Measurements from ENCODE around the gene RGS17.
A peak's percentile ranks its signal among the peaks of the same experiment; 100 is the strongest.
"Not testable (repeated sequence)": the region's sequence is repeated elsewhere in the genome, so short reads cannot be mapped to it uniquely, and the experiment has no call there.

RGS17 gene

GRCh38 chr6:153028286-153028685, 102.8 kb downstream of the RGS17 start:
- H3K9me3 Mint-ChIP-seq: no peaks in the 10 kb centered on the region
- peaks cover 4% of the 10 kb centered on the region for H3K27me3 Mint-ChIP-seq
- intact Hi-C loops (cut with micrococcal nuclease): no loop called here
- H3K36me3 Mint-ChIP-seq (ENCODE audit: low read depth): no peaks in the 10 kb centered on the region
- H3K4me3 Mint-ChIP-seq: no peak overlapping the region
- peaks cover 9% of the 10 kb centered on the region for H3K4me1 Mint-ChIP-seq (ENCODE audit: low read depth)
- H3K27ac Mint-ChIP-seq: no peak overlapping the region

DNA sequence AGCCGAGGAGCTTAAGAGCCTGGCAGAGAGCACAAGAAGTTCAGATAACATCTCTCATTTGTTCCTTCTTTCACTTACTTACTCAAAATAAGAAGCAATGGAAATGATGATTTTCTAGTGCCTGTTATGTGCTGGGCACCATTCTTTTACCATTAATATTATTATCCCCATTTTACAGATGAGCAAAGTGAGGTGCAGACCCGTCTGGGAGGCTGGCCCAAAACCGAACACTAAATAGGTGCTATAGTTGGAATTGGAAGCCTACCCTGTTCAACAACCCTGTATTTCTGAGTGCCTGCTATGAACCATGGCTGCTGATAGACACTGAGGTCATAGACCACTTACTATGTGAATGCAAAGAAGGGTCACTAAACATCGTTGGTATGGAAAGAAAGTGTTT, 103.6 kb downstream of the RGS17 start:
- Mint-ChIP-seq H3K9me3 (no peaks in the 10 kb centered on the region), H3K27me3 (peaks cover 6% of the 10 kb centered on the region), H3K27ac (no peak overlapping the region), H3K4me1 (ENCODE audit: low read depth) (peaks cover 9% of the 10 kb centered on the region), H3K4me3 (no peak overlapping the region), H3K36me3 (ENCODE audit: low read depth) (no peaks in the 10 kb centered on the region)
- intact Hi-C loops (cut with micrococcal nuclease): no loop called here

- H3K4me3 Mint-ChIP-seq: no peak overlapping the region
- no peak overlapping the region for H3K27ac Mint-ChIP-seq
- no peaks in the 10 kb centered on the region for H3K36me3 Mint-ChIP-seq (ENCODE audit: low read depth)
- intact Hi-C loops (cut with micrococcal nuclease): loop anchor here (1.0 kb wide), 1 partner anchor 160 kb away; no protein-coding TSS in a partner anchor
- H3K27me3 Mint-ChIP-seq: peaks cover 6% of the 10 kb centered on the region
- H3K9me3 Mint-ChIP-seq: no peaks in the 10 kb centered on the region
- H3K4me1 Mint-ChIP-seq (ENCODE audit: low read depth): no peaks in the 10 kb centered on the region
These were observed 106.4 kb downstream of the RGS17 start for GRCh38 chr6:153024709-153025017.

DNA sequence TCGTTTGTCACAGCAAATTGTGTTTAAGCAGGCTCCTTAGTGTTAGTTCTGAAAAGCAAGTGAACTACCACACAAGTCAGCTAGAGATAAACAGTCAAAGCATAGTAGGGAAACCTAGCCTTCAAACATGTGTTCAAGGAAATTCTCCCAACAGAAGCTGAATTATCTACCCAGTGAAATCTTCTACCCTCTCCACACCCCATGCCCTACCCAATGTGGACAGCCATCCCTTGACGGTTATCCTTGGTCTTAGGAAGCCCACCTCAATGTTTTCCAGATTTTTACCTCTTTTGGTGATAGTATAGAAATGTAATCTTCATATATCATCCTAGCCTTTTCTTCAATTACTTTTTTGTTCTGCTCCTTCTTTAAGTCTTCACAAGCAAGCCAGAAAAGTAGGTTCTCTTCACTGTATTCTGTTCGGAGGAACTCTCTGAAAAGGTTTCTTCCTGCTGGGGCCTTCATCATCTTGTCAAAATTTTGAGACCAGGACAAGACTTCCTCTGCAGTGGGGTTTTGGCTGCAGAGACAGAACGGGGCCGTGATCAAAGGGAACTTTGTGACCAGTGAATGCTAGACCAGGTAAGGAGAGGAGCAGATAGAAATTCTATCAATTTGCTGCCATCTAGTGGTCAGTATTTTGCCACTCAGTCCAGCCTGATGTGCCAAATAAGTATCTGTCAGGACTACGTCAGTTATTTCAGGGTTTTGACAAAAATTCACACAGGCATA, 106.9 kb downstream of the RGS17 start:
- no peaks in the 10 kb centered on the region for H3K36me3 Mint-ChIP-seq (ENCODE audit: low read depth)

GRCh38 chr6:153018355-153018754, 112.7 kb downstream of the RGS17 start:
- Mint-ChIP-seq H3K9me3 (no peaks in the 10 kb centered on the region), H3K27ac (no peak overlapping the region), H3K27me3 (peaks cover 3% of the 10 kb centered on the region), H3K4me1 (ENCODE audit: low read depth) (no peaks in the 10 kb centered on the region), H3K4me3 (no peak overlapping the region), H3K36me3 (ENCODE audit: low read depth) (no peaks in the 10 kb centered on the region)
- intact Hi-C loops (cut with micrococcal nuclease): loop anchor here (5.0 kb wide), 1 partner anchor 56 kb away; no protein-coding TSS in a partner anchor

More for the DNA sequence above, 106.9 kb downstream of the RGS17 start:
- Mint-ChIP-seq H3K4me1 (ENCODE audit: low read depth) (no peaks in the 10 kb centered on the region), H3K9me3 (no peaks in the 10 kb centered on the region), H3K4me3 (no peak overlapping the region), H3K27me3 (peaks cover 6% of the 10 kb centered on the region), H3K27ac (no peak overlapping the region)
- intact Hi-C loops (cut with micrococcal nuclease): loop anchor here (1.0 kb wide), 1 partner anchor 160 kb away; no protein-coding TSS in a partner anchor

DNA sequence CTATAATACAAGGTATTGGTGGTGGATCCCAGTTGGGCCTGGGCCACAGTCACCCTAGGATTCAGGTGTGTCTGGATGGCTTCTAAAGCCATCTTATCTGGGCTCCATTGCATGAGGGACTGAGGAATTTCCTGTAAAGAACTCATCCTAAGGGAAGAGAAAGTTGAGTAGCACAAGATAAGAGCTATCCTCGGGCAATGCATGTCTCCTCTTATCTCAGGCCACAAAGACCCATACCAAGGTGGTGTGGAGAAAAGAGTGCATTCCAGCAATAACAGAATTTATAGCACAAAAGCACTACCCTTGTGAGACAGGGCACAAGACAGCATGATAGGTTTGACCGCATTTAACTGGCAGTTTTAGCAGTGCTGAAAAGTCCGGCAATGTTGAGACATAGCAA, 114.2 kb downstream of the RGS17 start:
- Mint-ChIP-seq H3K36me3 (ENCODE audit: low read depth) (no peaks in the 10 kb centered on the region), H3K27me3 (peaks cover 1% of the 10 kb centered on the region), H3K27ac (no peak overlapping the region), H3K9me3 (no peaks in the 10 kb centered on the region), H3K4me1 (ENCODE audit: low read depth) (no peaks in the 10 kb centered on the region), H3K4me3 (no peak overlapping the region)
- intact Hi-C loops (cut with micrococcal nuclease): loop anchor here (5.0 kb wide), 1 partner anchor 55 kb away; no protein-coding TSS in a partner anchor

DNA sequence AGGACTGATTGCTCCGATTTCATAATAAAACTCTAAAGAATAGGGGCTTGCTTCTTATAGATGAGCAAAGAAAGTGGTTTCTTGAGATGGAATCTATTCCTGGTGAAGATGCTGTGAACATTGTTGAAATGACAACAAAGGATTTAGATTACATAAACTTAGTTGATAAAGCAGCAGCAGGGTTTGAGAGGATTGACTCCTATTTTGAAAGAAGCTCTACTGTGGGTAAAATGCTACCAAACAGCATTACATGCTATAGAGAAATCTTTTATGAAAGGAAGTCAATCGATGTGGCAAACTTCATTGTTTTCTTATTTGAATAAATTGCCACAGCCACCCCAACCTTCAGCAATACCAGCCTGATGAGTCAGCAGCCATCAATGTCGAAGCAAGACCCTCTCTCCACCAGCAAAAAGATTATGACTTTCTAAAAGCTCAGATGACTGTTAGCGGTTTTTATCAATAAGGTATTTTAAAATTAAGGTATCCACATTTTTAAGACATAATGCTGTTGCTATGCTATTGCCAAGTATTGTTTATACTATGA, 115.9 kb downstream of the RGS17 start:
- Mint-ChIP-seq H3K9me3 (no peaks in the 10 kb centered on the region), H3K4me3 (no peak overlapping the region), H3K4me1 (ENCODE audit: low read depth) (no peaks in the 10 kb centered on the region), H3K36me3 (ENCODE audit: low read depth) (no peaks in the 10 kb centered on the region), H3K27ac (no peak overlapping the region), H3K27me3 (peaks cover 1% of the 10 kb centered on the region)
- intact Hi-C loops (cut with micrococcal nuclease): loop anchor here (5.0 kb wide), 1 partner anchor 53 kb away; no protein-coding TSS in a partner anchor

DNA sequence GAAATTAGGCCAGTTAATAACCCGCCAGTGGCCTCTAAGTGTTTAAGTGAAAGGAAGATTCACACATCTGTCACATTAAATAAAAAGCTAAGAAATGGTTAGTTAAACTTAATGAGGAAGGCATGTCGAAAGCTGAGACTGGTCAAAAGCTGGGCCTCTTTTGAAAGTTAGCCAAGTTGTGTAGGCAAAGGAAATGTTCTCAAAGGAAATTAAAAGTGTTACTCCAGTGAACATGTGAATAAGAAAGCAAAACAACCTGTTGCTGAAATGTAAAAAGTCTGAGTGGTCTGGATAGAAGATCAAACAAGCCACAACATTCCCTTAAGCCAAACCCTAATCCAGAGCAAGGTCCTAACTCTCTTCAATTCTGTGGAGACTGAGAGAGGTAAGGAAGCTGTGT, 117.6 kb downstream of the RGS17 start:
- peaks cover 1% of the 10 kb centered on the region for H3K27me3 Mint-ChIP-seq
- intact Hi-C loops (cut with micrococcal nuclease): no loop called here
- no peak overlapping the region for H3K4me3 Mint-ChIP-seq
- no peaks in the 10 kb centered on the region for H3K9me3 Mint-ChIP-seq
- no peak overlapping the region for H3K27ac Mint-ChIP-seq
- H3K4me1 Mint-ChIP-seq (ENCODE audit: low read depth): no peaks in the 10 kb centered on the region
- no peaks in the 10 kb centered on the region for H3K36me3 Mint-ChIP-seq (ENCODE audit: low read depth)

DNA sequence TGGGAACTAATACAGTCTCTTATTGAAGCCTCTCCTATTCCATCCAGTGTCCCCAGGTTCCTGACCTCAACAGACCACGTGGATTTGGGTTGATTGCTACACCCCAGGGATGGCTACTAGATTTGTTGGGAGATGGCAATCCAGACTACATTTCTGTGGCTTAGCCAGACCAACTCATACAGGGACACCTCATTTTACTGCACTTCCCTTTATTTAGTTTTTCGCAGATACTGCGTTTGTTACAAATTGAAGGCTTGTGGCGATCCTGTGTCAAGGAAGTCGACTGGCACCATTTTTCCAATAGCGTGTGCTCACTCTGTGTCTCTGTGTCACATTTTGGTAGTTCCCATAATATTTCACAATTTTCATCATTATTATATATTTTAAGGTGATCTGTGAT, 118.2 kb downstream of the RGS17 start:
- Mint-ChIP-seq H3K36me3 (ENCODE audit: low read depth) (no peaks in the 10 kb centered on the region), H3K27ac (no peak overlapping the region), H3K4me3 (no peak overlapping the region), H3K9me3 (no peaks in the 10 kb centered on the region), H3K4me1 (ENCODE audit: low read depth) (no peaks in the 10 kb centered on the region), H3K27me3 (peaks cover 1% of the 10 kb centered on the region)
- intact Hi-C loops (cut with micrococcal nuclease): no loop called here

DNA sequence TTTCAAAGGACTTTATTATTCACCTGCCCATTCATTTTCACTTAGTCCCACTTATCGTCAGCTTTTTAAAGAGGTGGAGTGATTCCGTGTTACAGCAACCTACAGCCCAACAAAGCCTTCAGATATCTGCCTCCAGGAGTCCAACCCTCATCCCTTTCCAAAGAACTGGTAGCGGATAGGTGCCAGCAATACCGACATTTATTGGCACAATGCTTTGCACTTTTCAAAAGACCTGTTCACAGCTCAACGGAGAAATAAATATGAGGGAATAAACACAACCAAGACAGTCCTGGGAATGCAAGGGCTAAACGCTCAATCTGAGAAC, 127.8 kb downstream of the RGS17 start:
- Mint-ChIP-seq H3K27ac (peak overlapping the region; percentile 93), H3K4me3 (peak overlapping the region; percentile 98)
- intact Hi-C loops (cut with micrococcal nuclease): loop anchor here (2.0 kb wide), 1 partner anchor 19 kb away; no protein-coding TSS in a partner anchor

GRCh38 chr6:153002613-153003365, 128.3 kb downstream of the RGS17 start, which contains the start of gene MTRF1L:
MTRF1L (minus strand) TSS chr6:153002709; CDS start chr6:153002685, 24 bp downstream.
- Mint-ChIP-seq H3K27me3 (no peaks in the 10 kb centered on the region), H3K9me3 (no peaks in the 10 kb centered on the region), H3K4me3 (peak within 1 kb of the TSS; percentile 98), H3K27ac (peak within 1 kb of the TSS; percentile 93), H3K36me3 (ENCODE audit: low read depth) (peaks cover 22% of the 10 kb centered on the region), H3K4me1 (ENCODE audit: low read depth) (peaks cover 33% of the 10 kb centered on the region)
- intact Hi-C loops (cut with micrococcal nuclease): loop anchor here (2.0 kb wide), 1 partner anchor 18 kb away; no protein-coding TSS in a partner anchor

More for the DNA sequence above, 127.8 kb downstream of the RGS17 start:
- H3K4me1 Mint-ChIP-seq (ENCODE audit: low read depth): peaks cover 33% of the 10 kb centered on the region
- no peaks in the 10 kb centered on the region for H3K27me3 Mint-ChIP-seq
- no peaks in the 10 kb centered on the region for H3K9me3 Mint-ChIP-seq
- H3K36me3 Mint-ChIP-seq (ENCODE audit: low read depth): peaks cover 22% of the 10 kb centered on the region

DNA sequence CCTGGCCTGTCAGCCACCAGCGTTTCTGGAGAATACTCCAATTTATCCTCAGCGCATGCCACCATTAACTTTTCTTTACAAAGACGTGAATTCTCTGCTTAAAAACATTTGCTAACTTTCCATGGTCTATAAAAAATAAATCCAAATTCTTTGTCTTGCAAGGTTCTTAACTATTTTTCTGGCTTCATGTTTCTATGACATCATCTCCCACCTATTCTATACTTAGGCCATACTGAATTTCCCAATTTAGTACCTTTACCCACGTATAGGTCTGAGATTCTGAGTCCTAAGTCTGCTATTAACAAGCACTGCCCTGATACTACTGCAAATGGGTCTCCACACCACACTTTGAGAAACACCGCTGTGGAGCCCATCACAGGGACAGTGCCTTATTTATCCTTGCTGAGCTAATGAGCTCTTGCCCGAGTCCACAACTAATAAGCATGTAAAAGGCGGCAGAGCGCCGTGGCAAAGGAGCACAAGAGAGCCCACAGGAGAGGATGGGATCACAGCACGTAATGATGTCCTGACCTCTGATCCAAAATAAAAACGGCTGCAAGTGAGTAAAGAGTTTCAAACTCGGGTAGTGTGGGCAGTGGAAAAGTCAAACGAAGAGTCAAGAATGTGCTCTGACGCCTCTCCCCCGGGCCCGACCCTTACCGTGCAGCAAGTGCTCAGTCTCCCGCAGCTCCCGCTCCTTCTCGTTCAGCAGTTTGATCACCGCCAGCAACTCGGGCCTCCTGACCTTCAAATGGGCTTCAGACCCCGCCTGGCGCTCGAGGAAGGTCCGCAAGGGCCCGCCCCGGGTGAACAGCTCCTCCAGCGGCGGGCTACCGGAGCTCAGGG, 129.1 kb downstream of the RGS17 start:
- intact Hi-C loops (cut with micrococcal nuclease): loop anchor here (2.0 kb wide), 1 partner anchor 17 kb away; no protein-coding TSS in a partner anchor
- peaks cover 33% of the 10 kb centered on the region for H3K4me1 Mint-ChIP-seq (ENCODE audit: low read depth)
- peak overlapping the region; percentile 93 for H3K27ac Mint-ChIP-seq
- peak overlapping the region; percentile 98 for H3K4me3 Mint-ChIP-seq
- H3K36me3 Mint-ChIP-seq (ENCODE audit: low read depth): peaks cover 30% of the 10 kb centered on the region
- no peaks in the 10 kb centered on the region for H3K27me3 Mint-ChIP-seq
- H3K9me3 Mint-ChIP-seq: no peaks in the 10 kb centered on the region

- Mint-ChIP-seq H3K4me1 (ENCODE audit: low read depth) (peaks cover 33% of the 10 kb centered on the region), H3K36me3 (ENCODE audit: low read depth) (peaks cover 40% of the 10 kb centered on the region)
- H3K27me3 Mint-ChIP-seq; H3K4me3 Mint-ChIP-seq; H3K9me3 Mint-ChIP-seq; intact Hi-C loops (cut with micrococcal nuclease); H3K27ac Mint-ChIP-seq: not testable (repeated sequence)
These were observed 130.3 kb downstream of the RGS17 start for GRCh38 chr6:153000790-153001189.

Data from dendritic cell treated with granulocyte-macrophage colony-stimulating factor and Interleukin-4, amounts not matched to agents 40 ng/mL and 50 ng/mL, for 4 days (primary cell).